Left ventricle myocardium inferior (tissue), 1 donor: Measurements from ENCODE around the gene CSPG5. TPM values are rescaled to one million over a fixed set of nuclear protein-coding genes. Genes with fewer than 3 reads are reported as not detected.

ENCODE experiments used
- DNase-seq: peaks from one replicate; pipeline ENCODE4 v3.0.0-alpha.2; 2020
- H3K27ac ChIP-seq: fragments of 200-600 bp; replicated peaks from 2 replicates; pipeline ENCODE4 v1.8.0; 2021
- H3K27me3 ChIP-seq: fragments of 200-600 bp; 2 replicates; pipeline ENCODE4 v1.8.0; 2021; ENCODE audit warnings: low read depth
- H3K36me3 ChIP-seq: fragments of 200-600 bp; 2 replicates; pipeline ENCODE4 v1.8.0; 2021
- H3K4me1 ChIP-seq: fragments of 200-600 bp; 2 replicates; pipeline ENCODE4 v1.8.0; 2021
- H3K4me3 ChIP-seq: fragments of 200-600 bp; 2 replicates; pipeline ENCODE4 v1.8.0; 2021; ENCODE audit warnings: mild to moderate bottlenecking, moderate library complexity
- H3K9me3 ChIP-seq: fragments of 200-600 bp; replicated peaks from 2 replicates; pipeline ENCODE4 v1.8.0; 2021
- CTCF ChIP-seq: fragments of 200-600 bp; IDR thresholded peaks from 2 replicates; pipeline ENCODE4 v1.8.0; 2021; ENCODE audit warnings: antibody characterized with exemption, mild to moderate bottlenecking, borderline replicate concordance
- intact Hi-C: fragments of 100-400 bp; cut with micrococcal nuclease; formaldehyde crosslinking; loops from one replicate; pipeline ENCODE4 v1.11.0; 2022
- total RNA-seq: library from RNA; stranded (reverse); fragmentation: NEBNext Ultra II Directional; extraction: Animal tissue kit (Norgen Biotek cat#: 25700); gene quantifications from one replicate; pipeline ENCODE4 v1.2.1, GENCODE V29; 2021
- donor health status: DM: no; HTN: yes; CAD: no; lungs with severe emphysema.

The CSPG5 gene
- total RNA-seq, 1 donor from 2014 or later, result 0.22 TPM

- Histone ChIP-seq H3K36me3 (peaks cover 53% of the 10 kb centered on the region), H3K4me1 (peaks cover 22% of the 10 kb centered on the region), H3K9me3 (no peaks in the 10 kb centered on the region), H3K4me3 (no peak overlapping the region), H3K27me3 (no peaks in the 10 kb centered on the region), H3K27ac (no peak overlapping the region)
- DNase-seq, result no peak
- TF ChIP-seq CTCF, result no peak
- intact Hi-C loops, result no loop called here
These were observed 27.5 kb upstream of the CSPG5 start for GRCh38 chr3:47606165-47606564.

- Histone ChIP-seq H3K9me3 (no peaks in the 10 kb centered on the region), H3K27ac (no peak overlapping the region), H3K4me3 (no peak overlapping the region), H3K27me3 (no peaks in the 10 kb centered on the region), H3K4me1 (peaks cover 17% of the 10 kb centered on the region), H3K36me3 (peaks cover 53% of the 10 kb centered on the region)
- intact Hi-C loops, result no loop called here
- TF ChIP-seq CTCF, result no peak
- no peak for DNase-seq
These were observed 27.0 kb upstream of the CSPG5 start for GRCh38 chr3:47605652-47606051.

GRCh38 chr3:47604145-47604544 is 25.5 kb upstream of the CSPG5 start:
- no peaks in the 10 kb centered on the region for H3K27me3 ChIP-seq
- peaks cover 56% of the 10 kb centered on the region for H3K36me3 ChIP-seq
- DNase-seq, result no peak
- no peaks in the 10 kb centered on the region for H3K9me3 ChIP-seq
- intact Hi-C loops, result no loop called here
- peaks cover 8% of the 10 kb centered on the region for H3K4me1 ChIP-seq
- H3K27ac ChIP-seq, result no peak overlapping the region
- TF ChIP-seq CTCF, result no peak
- H3K4me3 ChIP-seq, result no peak overlapping the region

GRCh38 chr3:47603332-47603731 is 24.7 kb upstream of the CSPG5 start:
- Histone ChIP-seq H3K4me1 (peaks cover 8% of the 10 kb centered on the region), H3K27me3 (no peaks in the 10 kb centered on the region), H3K27ac (no peak overlapping the region), H3K4me3 (no peak overlapping the region), H3K9me3 (no peaks in the 10 kb centered on the region), H3K36me3 (peaks cover 47% of the 10 kb centered on the region)
- no peak for DNase-seq
- TF ChIP-seq CTCF, result no peak
- intact Hi-C loops, result no loop called here

GRCh38 chr3:47601281-47601680 is 22.6 kb upstream of the CSPG5 start:
- DNase-seq, result no peak
- Histone ChIP-seq H3K27ac (no peak overlapping the region), H3K9me3 (no peaks in the 10 kb centered on the region), H3K27me3 (no peaks in the 10 kb centered on the region), H3K4me1 (peaks cover 8% of the 10 kb centered on the region), H3K36me3 (peaks cover 33% of the 10 kb centered on the region), H3K4me3 (no peak overlapping the region)
- intact Hi-C loops, result no loop called here
- no peak for TF ChIP-seq CTCF

GRCh38 chr3:47594792-47595191 is 16.1 kb upstream of the CSPG5 start:
- H3K4me1 ChIP-seq, result peaks cover 8% of the 10 kb centered on the region
- H3K9me3 ChIP-seq, result no peaks in the 10 kb centered on the region
- no peak for TF ChIP-seq CTCF
- no peak overlapping the region for H3K27ac ChIP-seq
- H3K27me3 ChIP-seq, result no peaks in the 10 kb centered on the region
- DNase-seq, result no peak
- intact Hi-C loops, result no loop called here
- peaks cover 31% of the 10 kb centered on the region for H3K36me3 ChIP-seq
- H3K4me3 ChIP-seq, result no peak overlapping the region
